ENCODE measurements around the gene CCDC134.
"Not testable (repeated sequence)": the region's sequence is repeated elsewhere in the genome, so short reads cannot be mapped to it uniquely, and the experiment has no call there.

CCDC134 gene

GRCh38 chr22:41825376-41825775 is 24.9 kb downstream of the CCDC134 start:
- no peak for DNase-seq

DNA sequence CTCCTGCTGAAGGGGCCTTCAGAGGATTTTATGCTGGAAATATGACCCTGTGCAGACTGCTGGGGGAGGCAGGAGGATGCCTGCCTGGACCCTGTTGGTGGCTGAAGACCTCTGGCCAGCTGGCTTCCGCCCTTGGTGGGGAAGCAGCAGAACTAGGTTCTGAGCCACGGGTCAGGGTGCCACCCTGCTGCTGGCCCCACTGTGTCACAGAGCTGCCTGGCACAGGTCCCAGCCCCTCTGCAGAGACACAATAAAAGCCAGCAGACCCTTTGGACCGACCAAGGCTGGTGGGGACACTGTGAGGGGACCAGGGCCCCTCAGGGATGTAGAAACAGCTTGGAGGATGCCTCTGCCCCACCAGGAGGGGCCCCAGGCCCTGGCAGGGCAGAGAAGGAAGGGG is 25.5 kb downstream of the CCDC134 start:
- no peak for DNase-seq

GRCh38 chr22:41826430-41827383 is 26.2 kb downstream of the CCDC134 start:
- DNase-seq: no peak

GRCh38 chr22:41827671-41828070 is 27.2 kb downstream of the CCDC134 start:
- no peak for DNase-seq

DNA sequence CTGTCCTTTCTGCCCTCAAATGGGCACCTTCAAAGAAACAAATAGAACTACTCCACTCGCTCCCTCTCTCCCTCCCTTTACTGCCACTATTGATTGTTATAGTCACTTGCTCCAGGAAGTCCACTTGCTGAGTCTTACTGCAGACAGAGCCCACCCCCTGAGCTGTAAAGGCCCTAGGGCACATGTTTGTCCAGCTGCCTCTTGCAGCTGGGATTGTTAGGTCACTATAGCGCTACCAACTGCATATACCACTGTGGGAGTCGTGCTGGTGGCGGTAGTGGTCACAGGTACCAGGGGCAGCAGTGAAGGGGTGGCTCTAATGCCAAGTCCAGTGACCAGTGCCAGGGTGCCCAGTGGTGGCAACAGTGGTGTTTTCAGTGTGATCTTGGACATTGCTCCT is 28.0 kb downstream of the CCDC134 start:
- DNase-seq: peak; percentile 95

DNA sequence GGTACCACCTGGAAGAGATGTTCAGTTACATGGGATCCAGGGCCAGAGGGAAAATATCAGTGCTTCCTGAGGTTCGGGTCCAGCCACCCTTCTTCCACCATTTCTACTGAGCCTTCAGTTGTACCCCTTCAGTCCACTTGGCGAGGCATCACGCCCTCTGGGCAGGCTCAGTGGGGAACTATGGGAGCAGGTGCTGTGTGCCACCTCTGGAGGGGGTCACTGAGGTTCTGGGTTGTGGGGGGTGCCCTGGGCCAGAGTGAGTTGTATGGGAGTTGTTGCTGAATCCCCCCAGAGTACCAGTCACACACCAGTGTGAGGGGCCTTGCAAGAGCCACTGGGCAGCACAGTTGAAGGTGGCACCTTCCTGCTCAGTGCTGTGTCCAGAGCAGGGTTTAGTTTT is 29.7 kb downstream of the CCDC134 start:
- no peak for DNase-seq

- DNase-seq: no peak
These were observed 30.9 kb downstream of the CCDC134 start for GRCh38 chr22:41831383-41831782.

- DNase-seq: no peak
These were observed 31.5 kb downstream of the CCDC134 start for GRCh38 chr22:41831828-41832552.

DNA sequence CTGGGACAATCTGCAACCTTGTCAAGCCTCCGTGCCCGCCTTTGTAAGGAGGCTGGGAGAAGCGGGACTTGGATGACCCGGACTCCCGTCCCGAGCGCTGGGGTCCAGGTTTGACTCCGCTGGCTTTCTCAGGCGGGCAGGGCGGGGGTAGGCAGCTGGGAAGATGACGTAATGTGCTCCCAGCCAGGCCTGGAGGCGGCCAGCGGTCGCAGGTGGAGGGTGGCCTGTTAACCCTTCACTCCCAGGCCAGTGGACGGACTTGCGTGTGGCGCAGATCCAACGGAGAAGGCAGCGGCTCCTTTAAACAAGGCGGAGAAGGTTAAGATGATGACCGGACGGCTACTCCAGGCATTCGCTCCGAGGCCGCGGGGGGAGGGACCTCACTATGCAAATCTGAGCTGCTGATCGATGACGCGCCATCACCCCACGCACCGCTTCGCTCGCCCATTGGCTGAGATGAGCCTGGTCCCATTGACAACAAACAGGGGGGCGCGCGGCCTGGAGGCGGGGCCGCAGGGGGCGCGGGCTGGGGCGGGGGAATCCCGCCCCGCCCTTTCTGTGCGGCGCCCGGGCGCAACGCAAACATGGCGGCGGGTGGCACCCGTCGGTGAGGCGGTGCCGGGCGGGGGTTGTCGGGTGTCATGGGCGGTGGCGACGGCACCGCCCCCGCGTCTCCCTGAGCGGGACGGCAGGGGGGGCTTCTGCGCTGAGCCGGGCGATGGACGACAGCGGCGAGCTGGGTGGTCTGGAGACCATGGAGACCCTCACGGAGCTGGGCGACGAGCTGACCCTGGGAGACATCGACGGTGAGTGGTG is 32.3 kb downstream of the CCDC134 start, which contains the start of gene SREBF2:
Gene SREBF2, plus strand, starts transcription at position 553 of the 816 bp plus-strand sequence. Its CDS starts 166 bp downstream, at position 719.
- DNase-seq: peak; percentile 99

- peak; percentile 30 for DNase-seq
These were observed 33.0 kb downstream of the CCDC134 start for GRCh38 chr22:41833369-41834004.

DNA sequence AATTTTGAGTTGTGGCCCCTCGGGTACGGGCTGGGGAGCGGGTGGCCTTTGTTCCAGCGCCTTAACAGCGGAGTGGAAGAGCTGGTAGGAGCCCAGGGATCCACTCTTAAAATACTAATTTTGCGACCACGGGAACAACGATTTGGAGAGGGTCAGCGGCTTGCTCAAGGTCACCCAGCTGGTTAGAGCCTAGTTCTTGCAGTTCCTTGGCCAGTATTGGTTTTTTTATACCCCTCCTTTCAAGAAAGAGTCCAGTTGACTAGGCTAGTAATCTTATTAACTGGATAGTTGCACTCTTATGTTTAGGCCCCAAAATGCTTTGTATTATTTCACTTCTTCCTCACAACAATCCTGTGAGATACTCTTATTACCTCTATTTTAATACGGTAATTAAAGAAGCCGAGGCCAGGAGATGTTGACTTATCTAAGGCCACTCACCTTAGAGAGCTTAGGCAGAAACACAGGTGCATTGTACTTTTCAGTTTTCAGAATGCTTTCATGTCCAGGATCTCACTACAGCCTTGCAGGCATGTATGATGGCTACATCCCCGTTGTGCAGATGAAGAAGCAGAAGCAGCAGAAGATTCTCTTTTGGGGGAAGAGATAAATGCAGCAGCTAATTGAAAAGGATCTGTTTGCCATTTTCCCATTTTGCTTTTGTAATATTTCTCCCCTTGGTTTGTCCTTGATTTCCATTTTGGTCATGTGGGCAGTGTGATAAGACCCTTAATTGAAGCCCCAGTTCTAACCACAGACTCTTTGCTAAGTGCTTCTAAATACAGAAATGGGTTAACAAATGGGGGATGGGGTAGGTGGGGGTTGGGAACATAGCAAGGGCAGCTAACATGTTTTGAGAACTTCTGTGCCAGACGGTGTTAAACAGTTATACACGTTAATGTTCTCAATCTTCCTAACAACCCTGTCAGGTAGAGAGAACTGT is 33.8 kb downstream of the CCDC134 start:
- DNase-seq: peak; percentile 11

DNA sequence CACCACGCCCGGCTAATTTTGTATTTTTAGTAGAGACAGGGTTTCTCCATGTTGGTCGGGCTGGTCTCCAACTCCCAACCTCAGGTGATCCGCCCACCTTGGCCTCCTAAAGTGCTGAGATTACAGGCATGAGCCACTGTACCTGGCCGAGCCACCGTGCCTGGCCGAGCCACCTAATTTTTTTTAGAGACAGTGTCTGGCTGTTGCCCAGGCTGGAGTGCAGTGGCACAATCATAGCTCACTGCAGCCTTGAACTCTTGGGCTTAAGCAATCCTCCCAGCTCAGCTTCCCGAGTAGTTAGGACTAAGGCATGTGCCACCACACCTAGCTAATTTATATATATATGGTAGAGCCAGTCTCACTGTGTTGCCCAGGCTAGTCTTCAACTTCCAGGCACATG is 35.0 kb downstream of the CCDC134 start:
- not testable (repeated sequence) for DNase-seq

DNA sequence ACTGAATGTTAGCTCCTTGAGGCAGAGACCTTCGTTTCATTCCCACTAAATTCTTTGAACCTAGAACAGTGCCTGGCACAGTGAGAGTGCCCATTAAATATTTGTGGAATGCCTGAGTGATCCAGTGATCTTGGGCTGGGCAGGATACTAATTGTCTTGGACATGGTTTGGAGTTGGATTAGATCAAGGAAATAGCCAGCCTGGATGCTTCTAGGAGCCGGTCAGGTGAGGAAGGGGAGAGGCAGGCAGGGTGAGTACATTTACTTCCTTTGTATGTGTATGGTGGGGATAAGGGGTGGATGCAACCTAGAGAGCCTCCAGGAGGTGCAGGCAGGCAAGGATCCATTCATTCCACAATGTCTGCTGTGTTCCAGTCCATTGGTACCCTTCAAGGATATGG is 36.1 kb downstream of the CCDC134 start:
- DNase-seq: no peak

DNA sequence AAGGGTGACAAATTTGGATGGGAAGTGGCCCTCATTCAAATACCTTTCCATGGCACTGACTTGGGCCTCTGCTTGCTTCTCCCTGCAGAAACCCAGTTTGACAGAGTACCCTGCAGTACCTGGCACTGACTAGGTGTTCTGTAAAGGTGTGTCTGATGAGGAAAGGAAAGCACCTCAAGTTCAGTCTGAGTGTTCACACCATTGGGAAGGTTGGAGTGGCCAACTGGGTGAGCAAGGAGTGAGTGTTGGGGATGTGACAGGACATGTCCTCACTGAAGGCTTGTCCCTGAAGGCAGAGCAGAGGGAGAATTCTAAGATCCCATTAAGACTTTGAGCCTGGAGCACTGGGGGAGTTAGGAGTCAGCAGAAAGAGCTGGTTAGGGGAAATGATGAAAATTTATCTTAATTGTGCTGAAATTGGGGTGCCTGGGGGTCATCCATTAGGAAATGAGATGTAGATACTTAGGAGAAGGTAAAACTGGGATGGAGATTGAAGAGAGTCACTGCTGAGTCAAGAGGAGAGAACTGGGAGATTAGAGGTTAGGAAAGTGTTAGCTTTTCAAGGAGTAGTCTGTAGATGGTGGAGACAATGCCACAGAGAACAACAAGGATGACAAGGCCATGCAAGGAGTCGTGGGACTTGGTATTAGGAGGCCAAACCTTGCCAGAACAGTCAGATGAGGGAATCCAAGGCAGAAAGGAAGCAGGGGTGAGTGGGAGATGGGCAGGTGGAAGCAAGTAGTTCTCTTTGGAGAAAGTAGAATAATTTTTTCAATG is 38.6 kb downstream of the CCDC134 start:
- DNase-seq: no peak

GRCh38 chr22:41840216-41840615 is 39.7 kb downstream of the CCDC134 start:
- DNase-seq: no peak

DNA sequence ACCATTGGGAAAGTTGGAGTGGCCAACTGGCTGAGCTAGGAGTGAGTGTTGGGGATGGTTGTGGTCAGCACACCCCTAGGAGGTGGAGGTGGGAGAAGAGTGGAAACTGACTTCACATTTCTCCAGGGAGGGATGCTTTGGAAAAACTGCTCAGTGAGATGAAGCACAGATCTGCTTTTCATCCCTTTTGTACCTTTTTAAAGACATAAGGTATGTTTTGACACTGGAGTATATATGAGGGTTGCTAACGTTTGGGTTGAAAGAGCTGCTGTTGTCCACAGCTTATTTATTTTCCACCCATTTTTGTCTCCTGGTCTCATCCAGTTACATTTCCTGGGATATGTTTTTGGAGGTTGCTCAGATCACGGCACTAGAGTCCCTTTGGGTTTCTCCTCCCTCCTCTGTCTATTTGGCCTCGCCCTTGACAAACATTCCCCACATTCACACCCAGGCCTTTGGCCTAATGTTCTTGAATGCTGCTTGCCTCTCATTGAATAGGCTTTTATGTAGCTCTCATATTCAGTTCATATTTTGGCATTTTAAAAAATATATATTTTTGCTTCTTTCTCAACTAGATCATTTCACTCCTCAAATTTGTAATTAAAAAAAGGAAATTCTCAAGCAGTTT is 40.7 kb downstream of the CCDC134 start:
- DNase-seq: no peak

DNA sequence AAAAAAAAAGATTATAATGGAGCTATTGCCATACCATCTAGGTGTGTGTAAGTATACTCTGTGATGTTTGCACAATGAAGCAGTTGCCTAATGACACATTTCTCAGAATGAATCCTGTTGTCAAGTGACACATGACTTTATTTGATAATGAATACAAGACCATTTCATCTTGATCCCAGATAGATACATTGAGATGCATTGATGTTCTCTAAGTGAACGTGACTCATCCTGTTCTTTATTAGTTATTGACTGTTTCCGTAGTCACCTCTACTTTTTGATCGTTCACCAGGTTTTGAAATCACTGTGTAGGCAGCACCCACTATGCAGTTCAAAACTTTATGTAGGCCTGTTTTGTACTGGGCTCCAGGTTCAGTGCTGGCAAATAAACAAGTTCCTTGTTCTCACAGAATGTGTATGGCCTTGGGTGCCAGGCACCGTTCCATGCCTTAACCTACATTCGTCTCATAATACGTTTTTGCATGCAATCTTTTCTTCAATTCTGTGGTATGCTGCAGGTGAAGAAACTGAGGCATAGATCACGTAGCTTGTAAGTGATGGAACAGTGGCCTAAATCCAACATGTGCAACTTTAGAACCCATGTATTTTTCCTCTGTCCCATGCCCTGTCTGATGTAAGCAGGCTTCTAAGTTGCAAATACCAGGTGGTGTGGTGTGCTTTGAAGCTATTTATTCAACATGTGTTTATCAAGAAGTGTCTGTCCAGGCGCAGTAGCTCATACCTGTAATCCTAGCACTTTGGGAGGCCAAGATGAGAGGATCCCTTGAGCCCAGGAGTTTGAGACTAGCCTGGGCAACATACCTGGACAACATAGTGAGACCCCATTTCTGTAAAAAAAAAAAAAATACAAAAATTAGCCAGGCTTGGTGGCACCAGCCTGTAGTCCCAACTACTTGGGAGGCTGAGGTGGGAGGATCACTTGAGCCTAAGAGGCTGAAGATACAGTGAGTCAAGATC is 42.8 kb downstream of the CCDC134 start:
- no peak for DNase-seq

GRCh38 chr22:41844036-41844435 is 43.6 kb downstream of the CCDC134 start:
- no peak for DNase-seq

GRCh38 chr22:41844513-41844912 is 44.0 kb downstream of the CCDC134 start:
- DNase-seq: no peak

All from NCI-H146 (cell line).